GM19035 (cell line): ENCODE measurements around the gene MEIOB.
"Not testable (repeated sequence)": the region's sequence is repeated elsewhere in the genome, so short reads cannot be mapped to it uniquely, and the experiment has no call there.

ENCODE experiments used
- ATAC-seq: cut with Tn5 transposase; IDR thresholded peaks from one replicate; pipeline ENCODE4 v1.9.1; 2021; ENCODE audit not compliant: unreplicated experiment

The MEIOB gene

DNA sequence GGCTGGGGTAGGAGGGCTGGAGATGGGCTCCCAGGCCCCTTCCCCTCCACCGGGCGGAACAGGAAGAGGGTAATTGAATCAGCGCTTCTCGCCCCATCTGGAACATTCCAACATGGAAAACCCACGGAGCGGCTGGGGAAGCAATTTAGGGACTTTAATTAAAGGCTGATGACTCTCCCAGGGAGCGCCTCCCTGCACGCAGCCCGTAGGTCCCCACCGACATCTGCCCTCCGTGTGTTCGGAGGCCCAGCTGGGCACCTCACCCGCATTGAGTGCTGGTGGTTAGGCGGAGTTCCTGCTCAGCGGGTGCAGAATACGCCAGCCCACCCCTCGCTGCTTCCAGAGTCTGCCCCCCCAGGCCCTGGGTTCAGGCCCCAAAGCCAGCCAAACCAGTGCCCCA lies 36.2 kb upstream of the MEIOB start:
- ATAC-seq = no peak

DNA sequence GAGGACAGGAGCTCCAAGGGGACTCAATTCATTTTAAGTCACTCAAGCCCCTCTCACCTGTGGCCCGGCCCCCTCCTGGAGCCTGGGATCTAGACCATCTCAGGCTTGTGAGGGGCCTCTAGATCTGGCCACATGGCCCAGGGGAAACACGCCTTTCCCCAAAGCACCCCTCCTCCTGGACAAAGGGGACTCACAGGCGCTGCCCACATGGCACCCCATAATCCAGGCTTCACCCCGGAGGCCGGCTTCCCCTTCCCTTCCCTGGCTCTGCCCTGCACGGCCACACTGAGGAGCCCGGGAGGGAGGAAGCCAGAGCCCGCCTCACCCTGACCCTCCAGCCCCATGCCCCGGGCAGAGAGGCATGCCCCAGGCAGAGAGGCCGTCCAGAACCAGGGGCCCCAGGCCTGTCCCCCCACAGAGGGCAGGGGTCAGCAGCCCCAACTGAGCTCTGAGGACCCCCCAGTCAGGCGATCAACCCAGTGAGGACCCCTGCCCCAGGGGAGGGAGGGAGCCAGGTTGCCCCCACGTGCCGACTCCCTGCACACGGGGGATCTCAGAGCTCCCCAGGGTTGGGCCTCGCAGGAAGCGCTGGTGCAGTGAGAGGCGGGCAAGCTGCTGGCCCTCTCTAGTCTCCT lies 35.4 kb upstream of the MEIOB start:
- no peak for ATAC-seq

DNA sequence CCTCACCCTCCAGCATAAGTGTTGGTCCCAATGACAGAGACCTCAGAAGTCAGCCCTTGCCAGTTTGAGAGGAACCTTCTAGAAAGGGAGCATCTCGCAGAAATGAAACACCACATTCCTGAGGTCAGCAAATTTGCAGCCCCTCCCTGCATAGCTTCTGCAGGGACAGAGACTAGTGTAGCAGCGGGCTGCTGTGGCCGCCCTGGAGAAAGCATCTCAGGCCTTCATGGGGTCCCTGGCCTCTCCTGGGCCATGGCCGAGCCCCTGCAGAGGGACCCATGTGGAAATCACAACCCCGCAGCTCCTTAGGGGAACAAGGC lies 34.8 kb upstream of the MEIOB start:
- no peak for ATAC-seq

DNA sequence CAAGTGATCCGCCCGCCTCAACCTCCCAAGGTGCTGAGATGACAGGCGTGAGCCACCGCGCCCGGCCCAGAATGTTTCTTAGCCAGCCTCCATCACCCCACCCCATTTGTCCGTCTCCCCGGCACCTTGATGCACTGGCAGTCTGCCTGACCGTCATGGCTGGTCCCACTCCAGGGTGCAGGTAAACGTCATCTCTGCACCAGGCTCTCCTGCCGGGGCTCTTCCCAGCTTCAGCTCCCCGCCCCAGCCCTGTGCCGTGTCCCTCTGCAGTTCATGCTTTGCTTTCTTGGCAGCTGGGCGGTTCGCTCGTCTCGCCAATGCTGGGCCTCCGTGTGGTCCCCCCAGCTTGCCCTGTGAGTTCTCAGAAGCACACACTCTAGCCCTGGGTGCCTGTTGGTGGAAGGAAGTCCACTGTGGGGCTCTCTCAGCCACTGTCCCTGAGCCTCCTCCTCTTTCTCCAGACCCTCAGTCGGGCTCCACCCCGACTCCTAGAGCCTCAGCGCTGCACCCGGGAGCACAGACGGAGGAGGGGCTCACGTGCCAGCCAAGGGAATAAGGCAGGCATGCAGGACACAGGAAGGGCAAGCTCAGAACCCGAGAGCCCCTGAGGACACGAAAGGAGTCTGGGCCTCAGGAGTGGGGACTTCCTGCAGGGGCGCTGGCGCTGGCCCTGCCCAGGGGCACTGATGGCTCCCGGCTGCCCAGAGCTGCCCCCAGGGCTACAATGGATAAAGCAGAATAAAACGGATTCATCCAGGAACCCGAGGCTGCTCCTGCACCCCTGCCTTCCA lies 34.3 kb upstream of the MEIOB start:
- no peak for ATAC-seq

DNA sequence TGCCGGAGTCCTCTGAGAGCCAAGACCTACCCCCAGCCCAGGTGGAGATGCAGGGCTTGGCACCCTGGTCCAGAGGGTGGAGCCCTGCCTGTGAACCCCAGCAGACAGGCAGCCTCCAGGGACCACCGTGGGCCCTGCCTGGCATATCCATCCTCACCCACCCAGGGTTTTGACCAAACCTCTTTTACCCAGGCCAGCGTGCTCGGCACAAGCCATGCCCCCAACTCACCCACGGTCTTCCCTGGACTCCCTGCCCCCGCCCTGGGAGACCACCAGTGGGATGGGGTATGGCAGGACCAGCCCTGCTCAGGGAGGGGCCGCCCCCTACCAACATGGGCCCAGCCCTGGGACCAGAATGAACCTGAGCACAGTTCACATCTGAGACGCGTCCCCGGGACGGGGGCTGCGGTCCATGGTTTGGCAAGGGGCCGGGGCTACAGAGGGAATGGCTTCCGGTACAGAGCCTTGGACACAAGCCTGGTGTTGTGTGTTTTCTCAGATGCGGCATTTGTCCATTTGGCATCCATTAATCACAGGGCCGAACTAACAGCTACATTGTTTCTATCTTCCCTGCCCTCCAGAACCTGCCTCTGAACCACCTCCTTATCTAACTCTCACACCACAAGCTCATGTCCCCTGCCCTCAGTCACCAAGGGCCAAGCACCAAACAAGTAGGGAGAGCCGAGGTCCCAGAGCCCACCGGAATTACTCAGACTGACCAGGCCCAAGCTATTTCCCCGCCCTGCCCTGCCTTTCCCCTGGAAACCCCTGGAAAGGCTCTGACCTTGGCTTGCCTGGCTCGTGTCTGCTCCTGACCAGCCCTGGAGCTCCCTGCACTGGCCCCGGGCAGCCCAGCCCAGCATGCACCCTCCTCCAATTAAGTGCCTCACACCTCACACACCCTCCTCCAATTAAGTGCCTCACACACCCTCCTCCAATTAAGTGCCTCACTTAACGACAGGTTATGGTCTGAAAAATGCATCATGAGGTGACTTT lies 32.2 kb upstream of the MEIOB start:
- no peak for ATAC-seq

DNA sequence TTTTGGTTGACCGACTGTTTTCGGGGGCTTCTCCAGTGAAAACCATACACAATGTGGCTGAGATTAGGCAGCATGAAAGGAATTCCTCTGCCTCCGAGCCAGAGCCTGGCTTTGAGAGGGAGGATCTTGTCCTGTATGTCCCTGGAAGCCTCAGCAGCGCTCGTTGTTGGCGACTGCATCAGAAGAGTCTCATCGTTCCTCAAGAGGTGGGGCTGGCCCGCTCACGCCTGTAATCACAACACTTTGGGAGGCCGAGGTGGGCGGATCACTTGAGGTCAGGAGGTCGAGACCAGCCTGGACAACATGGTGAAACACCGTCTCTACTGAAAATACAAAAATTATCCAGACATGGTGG lies 31.2 kb upstream of the MEIOB start:
- ATAC-seq = no peak

DNA sequence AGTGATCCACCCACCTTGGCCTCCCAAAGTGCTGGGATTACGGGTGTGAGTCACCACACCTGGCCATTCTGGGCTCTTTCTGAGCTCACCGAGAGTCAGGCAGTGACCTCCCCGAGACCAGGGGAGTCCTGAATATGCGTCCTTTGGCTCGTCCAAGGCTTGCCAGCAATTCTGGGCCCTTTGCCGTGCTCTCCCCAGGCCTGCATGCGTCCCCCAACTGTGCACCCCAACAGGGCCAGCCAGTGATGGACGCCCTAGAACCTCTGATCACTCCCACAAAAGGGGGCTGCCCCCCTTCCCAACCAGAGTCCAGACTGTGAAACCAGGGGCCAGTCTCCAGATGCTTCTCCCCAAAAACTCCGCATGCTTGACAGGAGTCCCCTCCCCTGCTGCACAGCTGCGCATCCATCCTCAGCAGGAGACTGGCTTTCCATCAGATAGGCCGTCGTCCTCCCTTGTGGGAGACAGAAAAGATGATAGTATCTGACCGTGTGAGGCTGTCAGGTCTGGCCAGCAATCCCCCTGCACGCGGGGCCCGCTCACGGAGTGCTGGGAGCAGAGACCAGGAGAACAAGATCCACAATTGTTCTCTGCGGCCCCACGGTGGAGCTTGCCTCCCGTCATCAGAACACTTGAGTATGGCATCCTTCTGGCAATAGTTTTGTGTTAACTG lies 30.7 kb upstream of the MEIOB start:
- ATAC-seq = no peak

DNA sequence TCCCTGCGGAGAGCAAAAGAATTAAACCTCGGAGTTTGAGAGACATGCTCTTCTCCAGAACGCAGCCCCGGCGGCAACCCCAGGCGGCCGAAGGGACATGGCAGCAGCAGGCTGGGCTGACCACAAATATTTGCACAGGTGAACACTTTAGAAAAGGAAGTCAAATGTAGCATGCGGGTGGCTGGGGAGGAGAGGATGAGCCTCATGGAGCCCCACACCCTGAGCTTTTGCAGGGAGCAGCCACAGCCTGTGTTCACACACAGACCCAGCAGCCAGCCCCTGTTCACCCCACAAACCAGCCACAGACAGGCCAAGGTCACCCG lies 28.4 kb upstream of the MEIOB start:
- ATAC-seq = no peak

DNA sequence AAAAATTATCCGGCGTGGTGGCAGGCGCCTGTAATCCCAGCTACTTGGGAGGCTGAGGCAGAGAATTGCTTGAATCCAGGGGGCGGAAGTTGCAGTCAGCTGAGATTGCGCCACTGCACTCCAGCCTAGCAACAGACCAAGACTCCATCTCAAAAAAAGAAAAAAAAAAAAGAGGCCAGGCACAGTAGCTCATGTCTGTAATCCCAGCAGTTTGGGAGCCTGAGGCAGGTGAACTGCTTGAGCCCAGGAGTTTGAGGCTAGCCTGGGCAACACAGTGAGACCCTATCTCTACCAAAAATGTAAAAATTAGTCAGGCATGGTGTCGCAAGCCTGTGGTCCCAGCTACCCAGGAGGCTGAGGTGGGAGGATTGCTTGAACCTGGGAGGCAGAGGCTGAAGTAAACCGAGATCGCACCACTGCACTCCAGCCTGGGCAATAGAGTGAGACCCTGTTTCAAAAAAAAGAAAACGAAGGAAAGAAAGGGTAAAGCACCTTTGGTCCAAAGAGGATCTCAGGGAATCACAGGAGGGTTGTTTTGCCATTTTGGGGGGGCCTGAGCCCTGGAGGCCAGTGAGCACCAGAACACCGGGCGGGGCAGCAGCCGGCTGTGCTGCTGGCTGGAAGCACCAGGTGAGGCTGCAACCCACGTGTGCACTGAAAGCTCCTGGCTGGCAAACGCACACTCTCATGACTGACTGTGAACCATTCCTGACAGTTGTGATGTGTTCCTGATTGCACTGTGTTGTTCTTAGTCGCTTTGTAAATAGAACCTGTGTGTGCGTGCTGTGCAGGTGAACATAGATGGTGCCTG lies 27.9 kb upstream of the MEIOB start:
- no peak for ATAC-seq

DNA sequence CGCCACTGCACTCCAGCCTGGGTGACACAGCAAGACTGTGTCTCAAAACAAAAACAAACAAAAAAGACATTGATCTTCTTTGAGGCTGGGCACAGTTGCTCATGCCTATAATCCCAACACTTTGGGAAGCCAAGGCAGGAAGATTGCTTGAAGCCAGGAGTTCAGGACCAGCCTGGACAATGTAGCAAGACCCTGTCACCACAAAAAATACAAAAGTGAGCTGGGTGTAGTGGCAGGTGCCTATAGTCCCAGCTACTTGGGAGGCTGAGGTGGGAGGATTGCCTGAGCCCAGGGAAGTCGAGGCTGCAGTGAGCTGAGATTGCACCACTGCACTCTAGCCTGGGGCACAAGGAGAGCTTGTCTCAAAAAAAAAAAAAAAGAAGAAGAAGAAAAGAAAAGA lies 25.7 kb upstream of the MEIOB start:
- ATAC-seq = not testable (repeated sequence)

DNA sequence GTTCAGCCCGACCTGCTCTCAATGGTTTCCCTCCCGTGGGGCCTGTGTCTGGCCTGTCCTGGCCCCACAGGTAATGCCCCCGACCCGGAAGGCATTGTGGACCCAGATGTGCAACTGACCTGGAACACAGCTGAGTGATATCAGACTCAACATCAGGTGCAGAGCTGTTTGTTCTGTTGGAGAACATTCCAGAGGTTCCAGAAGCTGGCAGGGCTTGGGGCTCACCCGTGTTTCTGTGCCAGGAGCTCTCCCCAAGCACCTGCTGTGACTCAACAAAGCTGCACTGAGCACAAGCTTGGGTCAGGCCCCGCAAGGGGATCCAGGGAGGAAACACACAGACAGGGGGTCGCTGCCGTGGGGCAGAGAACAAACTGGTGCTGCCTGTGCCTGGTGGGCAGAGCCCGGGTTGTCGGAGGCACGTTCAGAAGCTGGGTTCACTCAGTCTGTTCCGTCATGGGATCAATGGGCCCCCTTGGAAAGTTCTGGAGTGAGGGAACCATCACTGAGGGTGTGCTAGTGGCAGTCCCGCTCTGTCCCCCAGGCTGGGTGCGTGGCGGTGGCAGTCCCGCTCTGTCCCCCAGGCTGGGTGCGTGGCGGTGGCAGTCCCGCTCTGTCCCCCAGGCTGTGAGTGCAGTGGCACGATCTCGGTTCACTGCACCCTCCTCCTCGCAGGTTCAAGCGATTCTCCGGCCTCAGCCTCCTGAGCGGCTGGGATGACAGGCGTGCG lies 24.1 kb upstream of the MEIOB start:
- ATAC-seq = no peak

DNA sequence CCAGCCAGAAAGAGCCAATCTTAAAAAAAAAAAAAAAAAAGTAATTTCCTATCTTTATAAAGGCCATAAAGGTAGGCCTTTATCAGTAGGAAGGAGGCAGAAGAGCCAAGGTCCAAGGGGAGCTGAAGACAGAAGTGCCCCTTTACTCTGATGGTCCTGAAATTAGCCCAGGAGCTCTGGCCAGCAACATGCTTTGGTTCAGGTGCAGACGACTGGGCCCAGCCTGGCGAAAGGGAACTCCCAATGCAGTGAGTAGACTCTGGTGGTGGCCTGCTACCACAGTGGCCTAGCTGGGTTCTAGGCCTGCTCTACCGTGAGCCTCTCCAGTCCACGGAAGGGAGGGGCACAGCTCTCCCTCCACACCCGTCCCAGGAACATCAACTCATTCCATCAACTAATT lies 23.1 kb upstream of the MEIOB start:
- ATAC-seq = no peak

DNA sequence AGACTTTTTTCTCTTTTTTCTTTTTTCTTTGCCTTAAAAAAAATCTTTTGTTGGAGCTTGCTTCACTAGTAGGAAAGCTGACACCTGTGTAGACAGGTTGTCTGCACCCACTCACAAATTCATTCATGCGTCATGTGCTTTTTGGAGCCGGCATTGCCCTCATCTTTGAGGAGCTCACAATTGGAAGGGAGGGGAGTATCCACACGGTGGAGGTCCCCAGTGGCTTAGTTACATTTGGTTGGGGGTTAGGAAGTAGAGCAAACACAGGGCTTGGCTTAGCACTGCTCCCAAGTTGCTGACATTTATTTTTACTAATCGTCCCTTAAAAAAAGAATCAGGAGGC lies 18.7 kb upstream of the MEIOB start:
- no peak for ATAC-seq

DNA sequence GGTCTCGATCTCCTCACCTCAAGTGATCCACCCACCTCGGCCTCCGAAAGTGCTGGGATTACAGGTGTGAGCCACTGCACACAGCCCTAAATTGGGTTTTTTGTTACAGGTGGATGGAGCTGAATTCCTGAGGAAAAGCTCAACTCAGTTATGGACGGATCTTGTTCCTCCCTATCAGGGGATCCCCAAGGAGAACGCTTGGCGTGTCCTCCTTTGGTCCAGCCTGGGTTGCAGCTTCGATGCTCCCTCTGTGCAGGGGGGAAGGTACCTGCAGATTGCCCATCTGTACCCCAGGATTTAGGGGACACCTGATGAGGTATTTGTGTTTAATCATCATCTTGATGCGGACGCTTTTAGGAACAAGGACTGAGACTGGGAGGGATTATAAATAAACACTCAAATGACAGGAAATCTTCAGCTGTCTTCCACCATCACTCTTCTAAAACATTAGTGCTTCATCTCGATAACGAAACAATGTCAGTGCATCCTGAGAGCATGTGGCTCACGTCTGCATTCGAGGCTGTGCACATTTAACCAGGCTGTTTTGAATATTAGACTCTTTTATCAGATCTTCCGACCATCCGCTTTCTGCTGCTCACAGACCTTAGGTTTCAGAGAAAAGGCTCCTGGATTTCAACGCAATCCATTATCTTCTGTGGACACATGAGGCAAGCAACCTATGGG lies 18.2 kb upstream of the MEIOB start:
- ATAC-seq = no peak

DNA sequence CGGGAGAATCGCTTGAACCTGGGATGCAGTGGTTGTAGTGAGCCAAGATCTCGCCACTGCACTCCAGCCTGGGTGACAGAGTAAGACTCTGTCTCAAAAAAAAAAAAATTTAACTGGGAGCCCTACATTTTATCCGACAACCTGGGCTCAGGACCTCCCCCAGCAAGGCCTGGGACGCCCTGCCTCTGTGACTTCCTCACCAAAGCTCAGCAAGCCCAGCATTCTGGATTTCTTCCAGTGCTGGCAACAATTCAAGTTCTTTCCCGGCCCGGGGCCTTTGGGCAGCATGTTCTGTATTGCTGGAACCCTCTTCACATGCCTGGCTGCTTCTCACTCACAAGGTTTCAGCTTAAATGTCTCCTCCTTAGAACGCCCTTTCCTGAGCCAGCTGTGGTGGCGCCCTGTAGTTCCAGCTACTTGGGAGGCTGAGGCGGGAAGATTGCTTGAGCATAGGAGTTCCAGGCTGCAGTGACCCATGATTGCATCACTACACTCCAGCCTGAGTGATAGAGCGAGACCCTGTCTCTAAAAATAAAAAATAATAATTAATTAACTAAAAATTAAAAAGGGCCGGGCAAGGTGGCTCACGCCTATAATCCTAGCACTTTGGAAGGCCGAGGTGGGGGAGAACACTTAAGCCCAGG lies 15.9 kb upstream of the MEIOB start:
- ATAC-seq = no peak

DNA sequence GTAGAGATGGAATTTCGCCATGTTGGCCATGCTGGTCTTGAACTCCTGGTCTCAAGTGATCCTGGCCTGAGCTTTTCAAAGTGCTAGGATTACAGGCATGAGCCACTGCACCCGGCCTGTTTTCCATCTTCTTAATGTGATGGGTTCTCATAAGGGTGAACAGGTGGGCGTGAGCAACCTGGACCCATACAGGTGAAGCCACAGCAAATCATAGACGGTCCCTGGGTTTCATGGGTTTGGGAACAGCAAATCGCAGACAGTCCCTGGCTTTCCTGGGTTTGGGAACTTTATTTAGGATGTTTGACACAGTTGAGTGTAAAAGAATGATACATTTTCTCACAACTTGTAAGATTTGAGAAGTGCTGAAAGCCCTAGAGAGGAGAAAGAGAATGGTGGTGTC lies 12.9 kb upstream of the MEIOB start:
- ATAC-seq = no peak

DNA sequence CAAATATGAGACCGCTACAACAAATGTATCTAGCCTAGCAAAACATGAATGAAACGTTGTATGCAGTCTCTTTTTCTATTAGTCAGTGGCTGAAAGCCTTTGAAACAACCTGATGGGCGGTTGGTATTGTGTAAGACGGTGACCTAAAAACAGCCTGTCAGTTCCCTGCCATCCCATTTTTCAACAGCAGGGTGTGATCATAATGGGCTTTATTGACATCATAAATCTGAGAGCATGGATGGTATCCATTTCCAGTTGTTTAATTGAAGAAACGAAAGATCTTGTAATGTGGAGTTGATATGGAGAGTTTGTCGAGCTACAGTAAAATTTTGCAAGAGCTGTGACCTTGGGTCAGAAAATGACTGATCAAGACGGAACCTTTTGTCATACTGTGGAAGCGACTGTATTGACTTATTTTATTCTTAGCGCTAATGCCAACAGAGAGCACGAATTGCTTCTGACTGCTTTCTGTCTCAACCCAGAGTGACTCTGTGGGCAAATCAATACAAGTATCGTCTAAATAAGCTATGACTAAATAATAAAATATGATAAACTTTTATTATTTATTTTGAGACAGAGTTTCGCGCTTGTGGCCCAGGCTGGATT lies 12.3 kb upstream of the MEIOB start:
- no peak for ATAC-seq

DNA sequence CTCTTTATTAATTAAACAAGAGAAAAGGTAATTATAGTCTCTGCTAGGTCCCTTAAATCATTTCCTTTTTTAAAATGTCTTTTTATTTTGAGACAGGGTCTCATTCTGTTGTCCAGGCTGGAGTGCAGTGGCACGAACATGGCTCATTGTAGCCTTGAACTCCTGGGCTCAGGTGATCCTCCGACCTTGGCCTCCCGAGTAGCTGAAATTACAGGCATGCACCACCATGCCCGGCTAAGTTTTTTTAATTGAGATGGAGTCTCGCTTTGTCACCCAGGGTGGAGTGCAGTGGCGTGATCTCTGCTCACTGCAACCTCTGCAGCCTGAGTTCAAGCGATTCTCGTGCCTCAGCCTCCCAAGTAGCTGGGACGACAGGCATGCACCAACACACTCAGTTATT lies 9.2 kb upstream of the MEIOB start:
- ATAC-seq = not testable (repeated sequence)

DNA sequence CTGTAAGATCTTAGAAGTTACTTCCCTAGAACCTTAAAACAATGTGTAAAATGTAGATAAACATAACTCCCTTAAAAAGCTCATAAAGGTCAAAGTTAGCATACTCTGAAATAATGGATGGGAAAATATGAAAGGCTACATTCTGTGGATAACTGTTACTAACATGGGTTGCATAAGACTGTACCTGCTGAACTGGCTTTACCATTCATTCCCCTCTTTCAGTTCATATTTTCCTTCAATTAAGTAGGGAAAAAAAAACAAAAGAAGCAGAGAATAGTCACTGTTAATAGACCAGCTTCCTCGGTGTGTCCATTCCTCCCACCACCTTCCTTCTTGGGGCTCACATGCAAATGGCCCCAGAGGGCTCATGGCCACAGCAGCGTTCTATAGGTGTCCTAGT lies 7.5 kb upstream of the MEIOB start:
- no peak for ATAC-seq
